B cell (primary cell): Measurements from ENCODE around the gene PHRF1.

Experiments
- EZH2 ChIP-seq: IDR thresholded peaks from 2 replicates; pipeline ENCODE4 v1.6.1; 2012; ENCODE audit warnings: borderline replicate concordance, low read depth, mild to moderate bottlenecking, moderate library complexity, low read length; ENCODE audit not compliant: insufficient read depth, poor library complexity, severe bottlenecking
- TF ChIP-seq, protein P1 (sequence below): fragments of 200-600 bp; IDR thresholded peaks from one replicate; pipeline ENCODE4 v1.8.0; 2022; ENCODE audit warnings: antibody characterized with exemption, mild to moderate bottlenecking

DNA sequence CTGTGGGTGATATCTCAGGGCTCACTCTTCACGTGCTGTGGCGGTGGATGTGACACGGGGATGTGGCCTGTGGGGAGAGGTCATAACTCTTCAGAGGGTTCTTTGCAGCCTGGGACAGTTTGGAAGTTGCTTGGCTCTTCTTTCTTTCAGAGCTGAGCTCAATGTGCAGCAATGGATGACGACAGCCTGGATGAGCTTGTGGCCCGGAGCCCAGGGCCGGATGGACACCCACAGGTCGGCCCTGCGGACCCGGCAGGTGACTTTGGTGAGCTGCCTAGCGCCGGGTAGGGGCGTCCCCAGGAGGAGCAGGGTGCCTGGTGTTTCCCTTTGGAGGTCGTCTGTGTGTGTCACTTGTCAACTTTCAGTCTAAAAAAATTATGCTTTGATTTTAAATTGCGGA lies 5.1 kb downstream of the PHRF1 start:
- TF ChIP-seq, protein P1, sequence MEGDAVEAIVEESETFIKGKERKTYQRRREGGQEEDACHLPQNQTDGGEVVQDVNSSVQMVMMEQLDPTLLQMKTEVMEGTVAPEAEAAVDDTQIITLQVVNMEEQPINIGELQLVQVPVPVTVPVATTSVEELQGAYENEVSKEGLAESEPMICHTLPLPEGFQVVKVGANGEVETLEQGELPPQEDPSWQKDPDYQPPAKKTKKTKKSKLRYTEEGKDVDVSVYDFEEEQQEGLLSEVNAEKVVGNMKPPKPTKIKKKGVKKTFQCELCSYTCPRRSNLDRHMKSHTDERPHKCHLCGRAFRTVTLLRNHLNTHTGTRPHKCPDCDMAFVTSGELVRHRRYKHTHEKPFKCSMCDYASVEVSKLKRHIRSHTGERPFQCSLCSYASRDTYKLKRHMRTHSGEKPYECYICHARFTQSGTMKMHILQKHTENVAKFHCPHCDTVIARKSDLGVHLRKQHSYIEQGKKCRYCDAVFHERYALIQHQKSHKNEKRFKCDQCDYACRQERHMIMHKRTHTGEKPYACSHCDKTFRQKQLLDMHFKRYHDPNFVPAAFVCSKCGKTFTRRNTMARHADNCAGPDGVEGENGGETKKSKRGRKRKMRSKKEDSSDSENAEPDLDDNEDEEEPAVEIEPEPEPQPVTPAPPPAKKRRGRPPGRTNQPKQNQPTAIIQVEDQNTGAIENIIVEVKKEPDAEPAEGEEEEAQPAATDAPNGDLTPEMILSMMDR: no peak
- TF ChIP-seq EZH2: no peak
